COLO668 (cell line): ENCODE measurements around the gene GALNT9.

Source experiments
- DNase-seq: peaks from one replicate; lab custom pipeline; 2025; ENCODE audit not compliant: unreplicated experiment; lab: John Stamatoyannopoulos, UW

Gene GALNT9

DNA sequence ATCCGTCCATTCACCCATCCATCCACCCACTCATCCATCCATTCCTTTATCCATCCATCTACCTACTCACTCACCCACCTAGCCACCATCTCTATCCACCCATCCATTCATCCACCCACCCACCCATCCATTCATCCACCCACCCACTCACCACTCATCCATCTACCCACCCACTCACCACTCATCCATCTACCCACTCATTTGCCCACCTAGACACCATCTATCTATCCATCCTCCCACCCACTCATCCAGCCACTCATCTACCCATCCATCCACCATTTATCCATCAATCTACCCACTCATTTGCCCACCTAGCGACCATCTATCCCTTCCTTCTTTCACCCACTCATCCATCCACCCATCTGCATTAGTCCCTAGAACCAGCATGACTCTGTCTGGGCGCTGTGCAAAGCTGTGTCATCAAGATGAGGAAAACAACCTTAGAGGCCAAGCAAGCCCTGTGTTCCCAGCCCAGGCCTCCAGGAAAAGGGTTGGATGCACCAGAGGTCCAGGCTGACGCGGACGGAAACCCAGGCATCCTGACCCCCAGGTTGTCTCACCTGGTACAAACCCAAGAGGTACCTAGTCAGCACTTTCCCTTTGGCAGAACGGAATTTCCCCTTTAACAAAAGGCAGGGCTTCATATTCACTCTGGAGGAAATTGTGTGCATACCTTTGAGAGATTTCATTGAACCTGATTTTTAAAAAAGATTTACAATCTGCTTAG lies 111.4 kb downstream of the GALNT9 start:
- no peak for DNase-seq

DNA sequence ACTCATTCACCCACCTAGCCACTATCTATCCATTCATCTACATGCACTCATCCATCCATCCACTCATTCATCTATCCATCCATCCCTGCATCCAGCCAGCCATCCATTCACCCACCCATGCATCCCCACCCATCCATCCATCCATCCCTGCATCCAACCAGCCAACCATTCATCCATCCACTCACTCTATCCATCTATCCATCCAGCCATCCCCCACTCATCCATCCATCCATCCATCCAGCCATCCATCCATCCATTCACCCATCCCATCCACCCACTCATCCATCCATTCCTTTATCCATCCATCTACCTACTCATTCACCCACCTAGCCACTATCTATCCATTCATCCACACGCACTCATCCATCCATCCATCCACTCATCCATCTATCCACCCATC lies 112.0 kb downstream of the GALNT9 start:
- no peak for DNase-seq

DNA sequence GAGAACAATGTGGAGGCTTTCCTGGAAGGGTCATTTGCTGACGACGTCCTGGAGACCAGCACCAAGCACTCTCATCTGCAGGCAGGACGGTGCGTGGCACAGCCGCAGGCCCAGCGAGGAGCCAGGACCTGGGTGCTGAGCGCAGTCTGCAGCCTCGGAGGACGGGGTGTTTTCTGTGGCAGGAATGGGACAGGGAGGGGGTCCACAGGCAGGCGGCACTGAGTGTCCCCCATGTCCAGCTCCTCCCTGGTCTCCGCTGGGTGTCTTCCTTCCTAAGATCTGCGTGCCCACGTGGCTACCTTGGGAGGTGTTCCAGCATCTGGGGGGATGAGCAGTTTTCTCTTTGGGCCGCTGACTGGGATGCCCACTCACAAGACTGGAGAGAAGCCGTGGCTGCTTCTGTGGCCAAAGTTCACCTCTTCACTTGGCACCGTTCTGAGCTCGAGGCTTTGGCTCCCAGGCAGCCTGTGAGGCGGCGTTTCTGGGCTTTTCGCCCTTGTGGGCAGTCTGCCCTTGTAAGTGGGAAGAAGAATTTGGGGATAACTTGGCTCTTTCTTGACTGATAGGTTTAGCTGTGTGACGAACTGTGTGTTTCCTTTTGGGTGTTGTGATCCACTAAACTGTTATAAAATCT lies 112.9 kb downstream of the GALNT9 start:
- no peak for DNase-seq

DNA sequence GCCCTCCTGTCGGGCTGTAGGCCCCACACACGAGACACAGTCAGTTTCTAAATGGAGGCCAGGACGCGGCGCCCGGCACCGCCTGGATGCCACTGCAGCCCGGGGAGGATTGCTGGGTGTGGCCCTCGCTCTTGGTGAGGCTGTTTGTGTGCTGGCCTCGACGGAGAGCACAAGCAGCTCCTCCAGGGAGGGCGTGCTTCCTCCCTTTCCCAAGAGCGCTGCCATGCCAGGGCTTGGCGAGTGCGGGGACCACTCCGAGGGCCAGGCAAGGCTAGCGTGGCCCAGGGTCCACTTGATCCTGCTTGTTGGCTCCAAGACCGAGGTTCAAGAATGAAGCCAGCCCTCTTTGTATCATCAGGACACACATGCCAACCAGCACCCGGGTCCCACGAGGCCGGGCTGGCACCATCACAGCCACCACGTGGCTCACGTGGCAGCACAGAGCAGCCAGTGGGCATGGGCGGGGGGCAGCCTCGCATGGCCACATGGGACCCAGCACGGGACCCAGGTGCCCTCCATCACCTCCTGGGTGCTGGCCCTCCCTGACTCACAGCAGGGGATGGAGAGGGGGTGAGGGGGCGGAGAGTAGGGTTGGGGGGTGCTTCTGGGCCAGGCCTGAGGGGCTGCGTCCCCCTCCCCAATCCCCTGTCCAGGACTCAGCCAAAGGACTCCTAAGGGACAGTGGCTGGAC lies 113.9 kb downstream of the GALNT9 start:
- no peak for DNase-seq

DNA sequence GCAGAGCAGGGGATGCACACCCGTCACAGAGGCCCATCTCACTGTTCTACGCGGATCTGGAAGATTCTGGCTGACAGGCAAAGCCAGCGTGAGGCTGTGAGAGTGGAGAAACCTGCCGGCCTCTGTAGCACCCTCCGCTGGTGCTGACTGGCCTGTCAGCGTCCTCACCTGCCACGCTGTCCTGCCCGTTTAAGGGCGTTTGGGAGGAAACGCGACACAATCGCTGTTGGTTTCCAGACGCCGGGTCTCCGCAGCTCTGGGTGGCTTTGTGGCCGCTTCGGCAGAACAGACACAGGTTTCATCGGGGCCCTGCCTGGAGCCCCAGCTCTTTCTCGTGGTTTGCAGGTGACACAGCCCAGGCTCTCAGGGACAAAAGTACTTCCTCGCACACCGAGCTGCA lies 114.5 kb downstream of the GALNT9 start:
- DNase-seq: no peak

DNA sequence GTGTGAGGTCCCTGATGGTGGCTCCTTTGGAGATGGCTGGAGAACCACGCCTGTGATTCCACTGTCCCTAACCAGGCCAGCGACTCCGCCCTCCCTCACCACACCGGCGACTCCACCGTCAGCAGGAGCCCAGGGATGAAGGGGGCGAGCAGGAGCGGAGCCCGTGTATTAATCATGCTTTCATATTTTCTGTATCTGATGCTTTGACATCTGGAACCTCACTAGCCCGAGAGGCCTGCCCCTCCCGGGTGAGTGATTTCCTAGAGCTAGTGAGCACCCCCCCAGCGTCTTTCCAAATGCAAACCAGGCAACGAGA lies 115.3 kb downstream of the GALNT9 start:
- no peak for DNase-seq

DNA sequence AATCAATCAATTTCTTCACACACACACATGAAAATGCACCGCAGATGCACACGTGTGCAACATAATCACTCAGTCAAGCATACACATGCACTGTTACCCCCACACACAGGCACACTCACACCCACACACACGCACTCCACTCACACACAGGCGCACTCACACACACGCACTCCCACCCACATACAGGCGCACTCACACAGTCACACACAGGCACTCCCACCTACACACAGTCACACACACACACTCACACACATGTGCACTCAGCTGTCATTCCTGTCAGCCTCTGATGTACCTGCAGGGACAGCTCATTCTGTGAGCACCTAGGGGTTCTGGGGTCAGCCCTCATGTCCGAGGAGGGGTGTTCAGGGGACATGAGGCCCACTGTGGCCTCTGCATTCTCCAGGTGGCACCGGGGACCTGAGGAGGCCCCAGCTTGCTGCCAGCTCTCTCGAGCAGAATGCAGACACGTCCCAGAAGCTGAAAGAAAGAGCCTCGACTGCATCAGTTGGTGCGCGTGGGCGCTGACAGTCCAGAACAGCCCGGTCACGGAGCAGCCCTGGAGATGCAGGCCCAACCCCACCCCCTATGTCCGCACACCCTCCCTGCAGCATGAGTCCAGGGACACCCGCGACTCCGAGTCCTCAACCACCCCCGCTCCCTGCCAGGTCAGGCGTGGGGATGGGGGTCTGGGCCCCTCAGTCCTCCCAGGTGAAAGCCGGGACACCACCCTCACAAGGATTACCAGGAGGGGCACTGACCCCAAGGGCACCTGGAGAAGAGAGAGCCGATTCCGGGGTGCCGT lies 115.8 kb downstream of the GALNT9 start:
- no peak for DNase-seq

DNA sequence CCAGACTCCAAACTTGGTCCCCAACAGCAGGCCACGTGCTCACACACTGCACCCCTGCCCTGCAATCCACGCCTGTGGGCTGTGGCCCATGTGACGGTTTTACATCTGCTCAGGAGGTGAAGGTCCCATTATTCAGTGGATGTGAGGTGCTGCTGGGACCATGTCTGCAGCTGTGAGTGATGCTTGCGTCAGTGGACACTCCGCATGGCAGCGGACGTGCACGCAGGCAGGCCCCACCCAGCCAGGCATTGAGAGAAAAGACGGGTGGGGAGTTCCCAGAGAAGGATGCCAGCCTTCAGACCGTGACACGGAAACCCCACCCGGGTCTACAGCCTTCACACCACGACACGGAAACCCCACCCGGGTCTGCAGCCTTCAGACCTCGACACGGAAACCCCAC lies 117.6 kb downstream of the GALNT9 start:
- no peak for DNase-seq

DNA sequence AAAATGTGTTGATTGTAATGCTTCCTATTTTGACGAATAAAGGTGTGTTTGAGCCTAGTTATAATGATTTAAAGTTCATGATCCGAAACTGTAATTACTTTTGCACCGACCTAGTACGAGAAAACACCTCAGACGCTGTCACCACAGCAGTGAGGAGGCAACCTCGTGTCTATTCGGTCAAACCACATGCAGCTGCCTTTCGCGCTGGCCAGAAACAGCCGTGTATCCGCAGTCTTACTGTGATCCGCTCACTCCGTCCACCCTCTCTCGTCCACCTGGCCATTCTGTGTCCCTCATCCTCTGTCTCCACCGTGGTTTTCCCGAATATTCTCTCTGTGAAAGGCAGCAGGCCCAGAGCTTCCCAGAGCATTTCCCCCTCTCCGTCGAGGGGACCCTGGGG lies 118.1 kb downstream of the GALNT9 start:
- no peak for DNase-seq

DNA sequence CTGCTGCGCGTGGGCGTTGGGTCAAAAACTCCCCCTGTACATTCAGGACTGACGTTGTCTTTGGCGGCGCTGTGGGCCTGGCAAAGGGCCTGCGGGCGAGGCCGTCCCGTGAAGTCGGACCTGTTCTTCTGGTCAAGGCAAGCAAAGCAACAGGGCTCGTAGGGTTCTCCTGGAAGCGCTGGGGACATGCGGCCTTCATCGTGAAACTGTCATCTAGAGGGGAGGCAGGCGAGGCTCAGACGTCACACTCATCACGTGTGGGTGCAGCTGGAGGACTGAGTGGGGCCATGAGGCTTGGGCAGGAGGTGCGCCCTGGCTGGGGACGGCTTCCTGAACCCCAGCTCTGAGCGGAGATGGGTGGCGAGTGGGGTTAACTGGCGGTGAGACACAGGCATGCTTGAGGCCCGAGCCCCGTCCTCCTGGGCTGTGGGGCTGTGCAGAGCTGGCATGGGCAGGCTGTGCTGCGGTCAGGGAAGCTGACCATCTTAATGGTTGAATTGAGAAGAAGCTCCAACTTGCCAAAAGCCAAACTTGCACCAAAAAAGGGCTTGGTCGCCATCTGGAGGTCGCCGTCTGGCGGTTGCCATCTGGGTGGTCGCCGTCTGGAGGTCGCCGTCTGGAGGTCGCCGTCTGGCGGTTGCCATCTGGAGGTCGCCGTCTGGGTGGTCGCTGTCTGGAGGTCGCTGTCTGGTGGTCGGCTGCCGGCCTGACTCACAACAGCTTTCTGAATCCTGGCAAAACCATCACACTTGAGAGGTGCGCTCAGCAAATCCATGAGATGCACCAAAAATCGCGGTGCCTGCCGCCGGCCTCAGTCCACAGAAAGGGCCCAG lies 119.0 kb downstream of the GALNT9 start:
- no peak for DNase-seq

DNA sequence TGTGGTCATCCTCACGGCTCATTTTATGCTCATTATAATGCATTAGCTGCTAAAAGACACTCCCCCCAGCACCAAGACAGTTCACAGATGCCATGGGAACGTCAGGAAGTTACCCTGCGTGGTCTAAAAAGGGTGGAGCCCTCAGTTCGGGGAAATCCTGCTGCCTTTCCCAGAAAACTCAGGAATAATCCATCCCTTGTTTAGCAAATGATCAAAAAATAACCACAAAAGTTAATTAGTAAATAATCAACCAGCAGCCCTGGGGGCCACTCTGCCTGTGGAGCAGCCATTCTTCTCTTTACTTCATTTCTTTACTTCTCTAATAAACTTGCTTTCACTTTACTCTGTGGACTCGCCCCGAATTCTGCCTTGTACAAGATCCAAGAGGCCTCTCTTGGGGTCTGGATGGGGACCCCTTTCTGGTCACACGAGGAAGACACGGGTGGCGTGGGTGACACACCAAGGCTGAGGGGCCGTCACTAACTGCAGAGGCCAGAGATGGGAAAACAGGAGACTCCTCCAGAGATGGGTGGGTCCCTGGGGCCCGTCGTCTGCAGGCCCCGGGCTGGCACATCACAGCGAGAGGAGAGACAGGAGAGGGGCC lies 119.7 kb downstream of the GALNT9 start:
- no peak for DNase-seq

DNA sequence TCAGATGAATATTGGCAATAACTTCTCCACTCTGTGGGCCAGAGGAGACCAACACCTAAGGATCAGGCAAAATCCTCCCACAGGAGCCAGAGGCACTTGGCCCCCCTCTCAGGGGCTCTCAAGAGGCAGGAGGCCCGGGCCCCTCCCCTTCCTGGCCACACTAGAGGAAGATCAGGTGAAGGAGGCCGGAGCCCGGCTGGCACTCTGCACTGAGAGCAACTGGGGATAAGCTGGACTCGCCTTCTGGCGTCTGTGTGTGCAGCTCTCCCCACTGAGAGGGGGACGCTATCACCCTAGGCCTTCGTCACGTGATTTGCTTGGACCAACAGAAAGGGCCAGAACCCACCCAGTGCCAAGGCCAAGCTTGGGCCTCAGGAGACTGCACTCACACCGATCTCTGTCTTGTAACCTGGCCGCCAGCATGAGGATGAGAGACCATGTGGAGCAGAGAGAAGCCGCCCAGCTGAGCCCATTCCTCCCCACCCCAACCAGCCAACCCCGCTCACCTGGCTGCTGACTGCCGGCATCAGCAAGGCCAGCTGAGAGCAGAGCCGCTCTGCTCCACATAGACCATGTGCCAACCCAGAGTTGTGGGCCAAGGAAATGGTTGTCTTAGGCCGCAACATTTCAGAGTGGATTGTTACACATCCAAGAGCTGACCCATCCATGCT lies 121.1 kb downstream of the GALNT9 start:
- no peak for DNase-seq

DNA sequence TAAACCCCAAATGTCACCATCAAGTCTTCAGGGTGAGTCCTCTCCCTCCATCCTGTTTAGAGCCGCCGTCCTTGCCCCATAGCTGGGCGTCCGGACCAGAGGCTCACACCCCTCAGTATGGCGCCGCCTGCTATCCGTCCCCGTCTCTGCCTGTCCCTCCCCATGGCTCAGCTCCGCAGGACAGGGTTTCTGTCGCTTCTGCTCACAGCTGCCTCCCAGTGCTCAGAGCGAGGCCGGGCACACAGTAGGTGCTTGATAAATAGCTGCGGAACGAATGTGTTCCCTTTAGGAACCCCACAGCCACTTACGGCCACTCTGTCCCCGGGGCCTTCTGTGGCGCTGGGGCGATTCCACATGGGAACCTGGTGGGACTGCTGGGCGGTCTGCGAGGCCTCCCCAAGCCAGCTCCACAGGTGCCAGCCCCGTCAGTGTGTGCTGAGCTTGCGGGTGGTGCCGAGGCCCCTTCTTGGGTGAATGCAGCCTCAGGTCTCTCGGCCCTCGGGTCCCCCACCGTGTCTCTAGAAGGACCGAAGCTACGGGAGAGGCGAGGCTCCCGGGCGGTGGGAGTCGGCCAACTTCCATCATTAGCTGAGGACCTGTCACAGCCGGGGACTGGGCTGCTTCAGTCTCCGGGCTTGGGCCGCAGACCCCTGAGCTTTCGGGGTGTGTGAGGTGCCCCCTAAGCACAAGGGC lies 122.2 kb downstream of the GALNT9 start:
- no peak for DNase-seq

DNA sequence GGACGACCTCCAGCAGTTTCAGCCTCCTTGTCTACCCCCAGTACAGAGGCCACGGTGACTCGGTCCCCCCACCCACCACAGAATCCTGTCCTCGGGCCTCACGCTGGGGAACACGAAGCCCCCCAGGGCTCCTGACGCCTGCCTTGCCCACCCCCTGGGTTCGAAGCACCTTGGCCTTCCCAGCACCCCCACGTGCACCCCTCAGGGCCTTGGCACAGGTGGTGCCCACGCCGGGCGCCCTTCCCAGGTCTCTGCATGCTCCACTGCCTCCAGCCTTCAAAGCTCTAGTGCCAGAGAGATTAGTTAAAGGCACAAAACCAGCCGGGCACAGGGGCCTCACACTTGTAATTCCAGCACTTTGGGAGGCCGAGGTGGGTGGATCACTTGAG lies 123.3 kb downstream of the GALNT9 start:
- DNase-seq: no peak

DNA sequence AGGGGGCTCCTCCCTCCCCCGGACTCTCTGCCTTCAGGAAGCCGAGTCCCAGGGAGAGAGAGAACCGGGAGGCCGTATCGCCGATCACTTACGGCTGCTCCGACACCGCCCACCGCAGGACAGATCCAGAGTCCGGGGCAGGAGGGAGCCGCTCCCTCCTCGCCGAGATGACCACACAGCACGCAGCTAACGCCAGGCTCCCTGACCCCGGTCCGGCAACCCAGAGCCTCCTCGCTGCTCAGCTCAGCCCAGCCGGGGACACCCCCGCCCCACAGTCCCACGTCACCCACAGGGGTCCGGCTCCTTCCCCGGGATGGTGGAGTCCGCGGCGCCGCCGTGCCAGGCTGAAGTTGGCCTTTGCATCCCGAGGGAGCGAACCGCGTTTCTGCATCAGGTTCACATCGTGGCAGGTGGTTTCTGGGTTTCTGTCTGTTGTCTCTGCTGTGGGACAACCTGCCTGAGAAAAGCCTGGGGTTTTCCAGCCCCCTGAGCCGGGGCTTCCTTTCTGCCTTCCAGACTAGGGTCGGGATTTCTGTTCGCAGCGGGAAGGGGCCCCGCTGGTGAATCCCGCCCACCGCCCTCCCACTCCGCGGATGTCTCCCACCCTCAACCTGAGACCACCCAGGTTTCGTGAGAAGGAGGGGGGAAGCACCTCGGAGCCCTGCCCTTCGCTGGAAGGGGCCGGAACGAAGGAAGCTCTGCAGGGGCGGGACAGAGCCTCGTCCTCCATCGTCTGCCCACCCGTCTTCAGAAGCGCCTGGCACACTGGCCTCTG lies 123.9 kb downstream of the GALNT9 start:
- no peak for DNase-seq

DNA sequence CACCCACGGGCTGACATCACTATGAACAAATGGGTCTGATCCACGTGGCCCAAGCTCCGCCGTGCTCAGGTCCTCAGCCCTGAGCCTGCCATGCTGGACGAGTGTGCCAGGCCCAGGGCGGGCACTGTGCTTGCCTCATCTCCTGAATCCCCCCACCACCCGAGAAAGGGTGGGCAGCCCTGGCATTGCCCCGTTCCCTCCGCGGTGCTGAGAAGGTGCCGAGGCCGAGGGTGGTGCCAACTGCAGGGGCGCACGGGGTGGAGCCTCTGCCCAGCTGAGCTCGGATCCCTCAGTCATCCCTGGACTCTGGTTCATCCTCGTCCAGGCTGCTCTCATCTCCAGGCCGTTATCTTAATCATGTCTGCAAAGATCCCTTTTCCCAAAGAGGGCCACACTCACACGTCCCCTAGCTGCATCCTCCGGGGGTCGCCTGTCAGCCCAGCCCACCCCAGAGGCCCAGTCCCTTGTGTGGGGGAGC lies 124.6 kb downstream of the GALNT9 start:
- DNase-seq: no peak

DNA sequence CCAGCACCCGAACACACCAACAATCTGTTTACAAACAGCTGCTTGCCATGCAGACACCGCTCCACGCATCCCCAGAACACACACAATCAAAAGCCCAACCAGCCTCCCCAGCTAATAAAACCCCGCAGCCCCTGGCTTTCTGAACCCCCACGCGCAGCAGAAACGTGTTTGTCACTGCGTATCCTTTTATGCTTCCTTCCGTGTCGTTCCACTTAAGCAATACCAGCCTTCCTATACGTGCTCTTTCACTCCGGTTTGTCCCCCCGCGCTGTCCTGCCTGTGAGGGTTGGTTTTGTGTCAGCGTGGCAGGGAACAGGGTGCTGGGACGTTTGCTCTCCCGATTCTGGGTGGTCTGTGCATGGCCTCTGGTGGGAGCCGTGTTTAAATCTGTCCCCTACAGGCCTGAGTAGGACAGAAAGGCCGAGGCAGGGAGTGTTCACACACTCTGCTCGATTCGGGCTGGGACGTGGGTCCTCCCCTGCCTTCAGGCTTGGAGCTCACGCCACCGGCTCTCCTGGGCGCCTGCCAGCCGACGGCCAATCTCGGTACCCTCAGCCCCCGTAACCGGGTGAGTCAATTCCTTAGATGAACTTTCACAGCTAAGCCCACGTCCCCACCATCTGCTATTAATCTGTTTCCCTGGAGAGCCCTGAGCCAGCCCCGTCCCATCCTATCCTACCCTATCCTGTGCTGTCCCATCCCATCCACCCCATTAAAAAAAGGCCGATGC lies 125.2 kb downstream of the GALNT9 start:
- no peak for DNase-seq
